Forelimb muscle (tissue), 1 donor: ENCODE data around the gene PPP1R13L. TPM values are rescaled to one million over a fixed set of nuclear protein-coding genes. Genes with fewer than 3 reads are reported as not detected.
"Not testable (repeated sequence)": the region's sequence is repeated elsewhere in the genome, so short reads cannot be mapped to it uniquely, and the experiment has no call there.

Experiments
- DNase-seq: peaks from one replicate; pipeline ENCODE4 v3.0.0-alpha.2; 2013; ENCODE audit warnings: low read depth
- polyA plus RNA-seq: library from polyadenylated mRNA; unstranded; fragments of 120-200 nt; gene quantifications from one replicate; pipeline ENCODE4 v1.2.1, GENCODE V29; 2013; ENCODE audit not compliant: insufficient read length

PPP1R13L gene
- polyA plus RNA-seq, result 3.9 TPM

- no peak for DNase-seq
Measured at GRCh38 chr19:45404557-45405434, at the start of gene PPP1R13L. Gene PPP1R13L (minus strand): TSS chr19:45405069. CDS start chr19:45398318, 6,751 bp downstream.

GRCh38 chr19:45451850-45452387, 47.0 kb upstream of the PPP1R13L start:
- no peak for DNase-seq

- no peak for DNase-seq
Measured at GRCh38 chr19:45451131-45451849, 46.4 kb upstream of the PPP1R13L start.

- DNase-seq, result no peak
Measured at GRCh38 chr19:45450012-45450333, 45.1 kb upstream of the PPP1R13L start.

GRCh38 chr19:45448887-45449299, 44.0 kb upstream of the PPP1R13L start:
- DNase-seq, result no peak

GRCh38 chr19:45448425-45448756, 43.5 kb upstream of the PPP1R13L start:
- DNase-seq, result no peak

- no peak for DNase-seq
Measured at GRCh38 chr19:45446944-45447343, 42.1 kb upstream of the PPP1R13L start.

- no peak for DNase-seq
Measured at GRCh38 chr19:45446295-45446694, 41.4 kb upstream of the PPP1R13L start.

- DNase-seq, result no peak
Measured at GRCh38 chr19:45445139-45445538, 40.3 kb upstream of the PPP1R13L start.

- no peak for DNase-seq
Measured at GRCh38 chr19:45444318-45445041, 39.6 kb upstream of the PPP1R13L start.

GRCh38 chr19:45443462-45444317, 38.8 kb upstream of the PPP1R13L start:
- no peak for DNase-seq

GRCh38 chr19:45442778-45443461, 38.1 kb upstream of the PPP1R13L start:
- DNase-seq, result no peak

- DNase-seq, result no peak
Measured at GRCh38 chr19:45442408-45442777, 37.5 kb upstream of the PPP1R13L start.

GRCh38 chr19:45440873-45441654, 36.2 kb upstream of the PPP1R13L start:
- DNase-seq, result no peak

GRCh38 chr19:45440259-45440638, 35.4 kb upstream of the PPP1R13L start:
- no peak for DNase-seq

- no peak for DNase-seq
Measured at GRCh38 chr19:45439569-45440258, 34.8 kb upstream of the PPP1R13L start.

- DNase-seq, result no peak
Measured at GRCh38 chr19:45439190-45439568, 34.3 kb upstream of the PPP1R13L start.

- no peak for DNase-seq
Measured at GRCh38 chr19:45437328-45437727, 32.5 kb upstream of the PPP1R13L start.

GRCh38 chr19:45432543-45432942, 27.7 kb upstream of the PPP1R13L start:
- DNase-seq, result not testable (repeated sequence)
